HG02840 (cell line): ENCODE results near the gene CTDSPL.
"Not testable (repeated sequence)": the region's sequence is repeated elsewhere in the genome, so short reads cannot be mapped to it uniquely, and the experiment has no call there.

Experiments used
- ATAC-seq: cut with Tn5 transposase; IDR thresholded peaks from one replicate; pipeline ENCODE4 v1.9.1; 2021; ENCODE audit warnings: mild to moderate bottlenecking, moderate library complexity, moderate number of reproducible peaks; ENCODE audit not compliant: unreplicated experiment, low FRiP score

Gene CTDSPL

GRCh38 chr3:38029400-38030125 is 167.9 kb downstream of the CTDSPL start, which contains the start of gene PLCD1:
Gene PLCD1 (minus strand): TSS chr3:38029642. CDS start chr3:38029539, 103 bp downstream.
- ATAC-seq, result no peak

DNA sequence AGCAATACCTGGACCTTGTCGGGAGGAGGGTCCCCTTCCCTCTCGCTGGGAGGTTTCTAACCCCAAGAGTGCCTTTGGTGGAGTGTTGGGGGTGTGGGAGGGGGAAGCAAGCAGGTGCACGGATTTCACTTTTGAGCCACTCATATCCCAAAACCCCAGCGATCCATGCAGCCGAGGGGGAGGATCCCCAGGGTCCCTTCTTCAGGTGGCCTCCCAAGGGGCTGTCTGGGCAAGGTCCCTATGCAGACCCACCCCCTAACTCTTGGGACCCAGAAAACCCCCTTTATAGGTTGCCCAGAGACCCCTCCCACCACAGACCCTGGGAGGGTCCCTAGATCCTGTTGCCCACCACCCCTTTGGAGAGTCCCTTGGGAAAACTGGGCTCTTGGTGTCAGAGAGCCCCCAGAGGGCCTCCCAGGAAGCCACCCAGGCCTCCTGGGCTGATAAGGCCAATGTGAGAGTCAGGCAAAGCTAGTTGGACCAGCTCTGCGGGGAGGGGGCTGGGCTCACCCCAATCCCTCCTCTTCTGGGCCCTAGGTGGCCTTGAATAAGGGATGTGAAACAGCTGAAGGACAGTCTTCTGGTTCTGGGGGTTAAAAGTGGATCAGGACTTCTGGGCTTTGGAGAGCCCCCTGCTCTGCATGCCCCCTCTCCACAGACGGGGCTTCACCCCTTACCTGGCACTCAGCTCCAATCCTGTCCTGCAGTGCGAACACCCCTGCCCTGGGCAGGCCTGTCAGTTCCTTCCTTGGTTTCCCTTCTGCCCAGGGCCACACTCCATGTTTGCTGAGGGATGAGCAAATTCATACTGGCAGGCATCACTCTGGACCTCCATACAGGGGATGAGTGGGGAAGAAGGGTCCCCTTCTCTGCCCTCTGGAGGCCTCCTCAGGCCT is 168.7 kb downstream of the CTDSPL start:
- ATAC-seq, result no peak

DNA sequence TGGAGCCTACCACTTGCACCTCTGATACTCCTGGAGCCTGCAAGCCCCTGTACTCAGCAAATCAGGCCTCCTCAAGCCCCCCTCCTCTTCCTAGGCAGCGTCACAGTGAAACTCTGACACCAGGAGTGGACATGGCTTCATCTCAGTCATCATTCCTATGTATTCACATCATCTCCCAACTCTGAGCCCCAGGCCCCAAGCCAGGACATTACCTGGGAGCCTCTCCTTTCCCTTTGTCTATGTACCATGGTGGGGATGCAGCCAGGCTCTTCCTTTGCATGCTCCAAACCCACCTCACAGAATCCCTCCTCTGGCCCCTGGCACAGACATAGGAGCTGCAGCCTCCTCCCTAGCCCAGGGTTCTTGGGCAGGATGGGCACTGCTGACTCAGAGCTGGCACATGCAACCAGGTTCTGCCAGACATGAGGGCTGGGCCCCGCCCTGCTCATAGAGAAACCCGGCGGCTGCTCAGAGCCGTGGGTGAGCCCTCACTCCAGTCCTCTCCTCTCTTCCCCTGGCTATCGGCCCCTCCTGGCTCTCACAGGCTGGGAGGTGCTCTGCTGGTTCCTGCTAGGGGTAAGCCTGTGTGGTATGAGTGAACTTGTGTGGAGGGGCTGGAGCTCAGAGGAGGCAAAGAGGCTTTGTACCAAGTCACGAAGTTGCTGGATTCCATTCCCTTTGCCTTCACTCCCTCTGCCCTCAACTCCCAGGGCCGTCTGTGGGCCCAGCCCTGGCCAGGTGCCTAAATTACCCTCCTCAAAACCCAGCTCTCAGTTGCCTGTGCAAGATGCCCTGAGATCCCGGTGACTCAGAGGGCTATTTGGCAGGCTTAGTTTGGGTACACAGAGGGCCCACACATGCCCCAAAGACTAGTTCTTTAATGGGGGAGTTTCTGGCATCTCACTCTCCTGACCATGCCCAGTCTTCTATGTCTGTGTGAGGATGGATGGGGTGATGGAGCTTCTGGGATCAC is 169.6 kb downstream of the CTDSPL start:
- no peak for ATAC-seq

GRCh38 chr3:38032328-38032865 is 170.7 kb downstream of the CTDSPL start:
- no peak for ATAC-seq

DNA sequence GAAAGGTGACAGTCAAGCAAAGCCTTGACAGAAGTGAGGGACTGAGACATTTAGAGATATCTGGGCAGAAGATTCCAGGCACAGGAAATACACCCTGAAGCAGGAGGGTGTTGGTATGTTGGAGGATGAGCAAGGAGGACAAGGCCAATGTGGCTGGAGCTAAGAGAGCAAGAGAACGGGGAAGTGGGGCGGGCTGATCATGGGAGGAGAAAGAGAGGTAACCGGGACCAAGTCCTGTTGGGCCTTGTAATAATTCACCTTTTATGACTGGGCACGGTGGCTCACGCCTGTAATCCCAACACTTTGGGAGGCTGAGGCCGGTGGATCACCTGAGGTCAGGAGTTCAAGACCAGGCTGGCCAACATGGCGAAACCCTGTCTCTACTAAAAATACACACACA is 171.9 kb downstream of the CTDSPL start:
- ATAC-seq, result not testable (repeated sequence)
